PFSK-1 (cell line): ENCODE data around the gene MKS1.

ENCODE experiments used
- FOXP2 ChIP-seq: optimal IDR thresholded peaks from 2 replicates; pipeline ENCODE3; 2011; ENCODE audit warnings: borderline replicate concordance, control low read depth, inconsistent platforms; ENCODE audit not compliant: insufficient read depth; ENCODE audit errors: extremely low read length, extremely low read depth
- POLR2AphosphoS5 ChIP-seq: IDR thresholded peaks from 2 replicates; pipeline ENCODE4 v1.6.1; 2012; ENCODE audit warnings: low read depth, mild to moderate bottlenecking, control low read depth, low read length, moderate library complexity
- SIN3A ChIP-seq: IDR thresholded peaks from 2 replicates; pipeline ENCODE4 v1.6.1; 2012; ENCODE audit warnings: mild to moderate bottlenecking, low read length, moderate library complexity, borderline replicate concordance; ENCODE audit not compliant: insufficient read depth
- TAF1 ChIP-seq: IDR thresholded peaks from 2 replicates; pipeline ENCODE4 v1.6.1; 2012; ENCODE audit warnings: low read length, control low read depth, borderline replicate concordance; ENCODE audit not compliant: insufficient read depth
- TF ChIP-seq, protein P1 (sequence below), 2 experiments: IDR thresholded peaks; 2 replicates each; pipeline versions ENCODE4 v1.6.1 to v1.8.0; 2011 to 2012; ENCODE audit warnings: low read depth in 2 of 2, low read length in 2 of 2, control low read depth in 1 of 2, inconsistent platforms in 1 of 2, mild to moderate bottlenecking in 1 of 2, moderate library complexity in 1 of 2; ENCODE audit not compliant: insufficient read depth in 1 of 2

MKS1 gene

DNA sequence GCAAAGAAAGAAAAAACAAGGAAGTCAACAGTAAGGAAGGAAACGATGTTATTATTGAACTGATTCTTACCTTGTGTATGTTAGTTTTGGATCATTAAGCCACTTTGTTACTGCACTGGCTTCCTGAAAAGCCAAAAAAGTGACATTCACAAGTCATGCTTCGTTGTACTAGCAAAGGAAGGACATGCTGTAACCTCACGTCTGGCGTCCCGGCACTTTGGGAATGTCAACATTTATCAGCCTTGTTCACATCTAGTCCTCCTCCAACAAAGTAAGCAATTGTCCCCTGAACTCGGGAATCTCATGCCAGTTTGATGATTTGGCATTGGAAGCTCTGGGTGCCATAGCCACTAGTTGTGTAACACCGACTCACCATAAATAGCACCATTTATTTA lies 731 bp upstream of the MKS1 start:
- TF ChIP-seq, protein P1, sequence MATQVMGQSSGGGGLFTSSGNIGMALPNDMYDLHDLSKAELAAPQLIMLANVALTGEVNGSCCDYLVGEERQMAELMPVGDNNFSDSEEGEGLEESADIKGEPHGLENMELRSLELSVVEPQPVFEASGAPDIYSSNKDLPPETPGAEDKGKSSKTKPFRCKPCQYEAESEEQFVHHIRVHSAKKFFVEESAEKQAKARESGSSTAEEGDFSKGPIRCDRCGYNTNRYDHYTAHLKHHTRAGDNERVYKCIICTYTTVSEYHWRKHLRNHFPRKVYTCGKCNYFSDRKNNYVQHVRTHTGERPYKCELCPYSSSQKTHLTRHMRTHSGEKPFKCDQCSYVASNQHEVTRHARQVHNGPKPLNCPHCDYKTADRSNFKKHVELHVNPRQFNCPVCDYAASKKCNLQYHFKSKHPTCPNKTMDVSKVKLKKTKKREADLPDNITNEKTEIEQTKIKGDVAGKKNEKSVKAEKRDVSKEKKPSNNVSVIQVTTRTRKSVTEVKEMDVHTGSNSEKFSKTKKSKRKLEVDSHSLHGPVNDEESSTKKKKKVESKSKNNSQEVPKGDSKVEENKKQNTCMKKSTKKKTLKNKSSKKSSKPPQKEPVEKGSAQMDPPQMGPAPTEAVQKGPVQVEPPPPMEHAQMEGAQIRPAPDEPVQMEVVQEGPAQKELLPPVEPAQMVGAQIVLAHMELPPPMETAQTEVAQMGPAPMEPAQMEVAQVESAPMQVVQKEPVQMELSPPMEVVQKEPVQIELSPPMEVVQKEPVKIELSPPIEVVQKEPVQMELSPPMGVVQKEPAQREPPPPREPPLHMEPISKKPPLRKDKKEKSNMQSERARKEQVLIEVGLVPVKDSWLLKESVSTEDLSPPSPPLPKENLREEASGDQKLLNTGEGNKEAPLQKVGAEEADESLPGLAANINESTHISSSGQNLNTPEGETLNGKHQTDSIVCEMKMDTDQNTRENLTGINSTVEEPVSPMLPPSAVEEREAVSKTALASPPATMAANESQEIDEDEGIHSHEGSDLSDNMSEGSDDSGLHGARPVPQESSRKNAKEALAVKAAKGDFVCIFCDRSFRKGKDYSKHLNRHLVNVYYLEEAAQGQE (IDR thresholded peaks at IDR 0.05; ENCODE audit: insufficient read depth in 1 of 2, low read depth in 2 of 2, low read length in 2 of 2) = no peak
- TF ChIP-seq POLR2AphosphoS5 (no peak), TAF1 (no peak), SIN3A (no peak), FOXP2 (no peak)

- TF ChIP-seq TAF1 = no peak
- no peak for TF ChIP-seq POLR2AphosphoS5
- no peak for TF ChIP-seq SIN3A
These were observed 1.3 kb downstream of the MKS1 start for GRCh38 chr17:58217766-58218165.

DNA sequence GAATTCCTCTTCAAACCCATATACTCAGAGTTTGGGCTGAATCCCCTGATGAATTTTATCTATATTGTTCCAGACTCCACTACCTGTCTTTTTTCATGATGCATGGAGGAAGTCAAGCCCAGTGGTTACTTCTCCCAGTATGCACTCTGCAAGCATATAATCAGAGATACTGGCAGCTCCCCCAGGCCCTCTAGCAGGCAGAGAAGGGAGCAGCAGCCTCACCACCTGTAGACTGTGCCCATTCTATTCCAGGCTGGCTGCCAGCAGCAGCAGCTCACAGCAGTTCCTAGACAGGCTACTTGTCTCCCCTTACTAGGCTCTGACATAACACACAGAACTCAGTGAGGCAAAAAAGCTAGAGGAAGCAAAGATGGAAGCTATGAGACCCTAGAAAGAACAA lies 3.4 kb downstream of the MKS1 start:
- TF ChIP-seq TAF1 (no peak), POLR2AphosphoS5 (no peak), FOXP2 (no peak), SIN3A (no peak)
- TF ChIP-seq, protein P1 (IDR thresholded peaks at IDR 0.05; ENCODE audit: insufficient read depth in 1 of 2, low read depth in 2 of 2, low read length in 2 of 2) = no peak

- TF ChIP-seq FOXP2 (no peak), POLR2AphosphoS5 (no peak), SIN3A (no peak), TAF1 (no peak)
- TF ChIP-seq, protein P1 (IDR thresholded peaks at IDR 0.05; ENCODE audit: insufficient read depth in 1 of 2, low read depth in 2 of 2, low read length in 2 of 2) = no peak
These were observed 8.1 kb downstream of the MKS1 start for GRCh38 chr17:58210922-58211321.

DNA sequence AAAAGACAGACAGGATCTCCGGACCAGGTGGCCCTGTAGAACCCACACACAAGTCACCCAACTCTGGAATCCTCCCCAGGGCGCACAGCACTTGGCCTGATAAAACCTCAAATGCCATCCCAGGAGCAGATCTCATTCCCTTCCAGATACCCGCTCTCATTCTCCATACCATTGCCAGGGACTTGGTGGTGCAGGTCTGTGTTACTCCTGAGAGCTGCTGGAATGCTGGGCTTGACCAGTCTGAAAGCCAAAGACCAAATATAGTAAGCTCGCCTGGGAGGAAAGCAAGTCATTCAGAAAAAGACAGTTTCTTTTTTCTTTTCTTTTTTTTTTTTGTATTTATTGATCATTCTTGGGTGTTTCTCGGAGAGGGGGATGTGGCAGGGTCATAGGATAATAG lies 10.7 kb downstream of the MKS1 start:
- TF ChIP-seq SIN3A = no peak
- TF ChIP-seq, protein P1 (IDR thresholded peaks at IDR 0.05; ENCODE audit: insufficient read depth in 1 of 2, low read depth in 2 of 2, low read length in 2 of 2) = no peak
- no peak for TF ChIP-seq FOXP2
- no peak for TF ChIP-seq POLR2AphosphoS5
- no peak for TF ChIP-seq TAF1
